COLO829 (cell line): ENCODE results near the gene AP2A2.

Experiments used
- DNase-seq: peaks from one replicate; pipeline ENCODE4 v3.0.0; 2012; ENCODE audit warnings: low spot score

Gene AP2A2

GRCh38 chr11:1030086-1030485 is 104.4 kb downstream of the AP2A2 start:
- no peak for DNase-seq

GRCh38 chr11:1030556-1030955 is 104.9 kb downstream of the AP2A2 start:
- no peak for DNase-seq

GRCh38 chr11:1031121-1031899 is 105.6 kb downstream of the AP2A2 start:
- DNase-seq, result no peak

- DNase-seq, result no peak
Observed at GRCh38 chr11:1032310-1032891, 106.7 kb downstream of the AP2A2 start.

GRCh38 chr11:1033016-1033798 is 107.5 kb downstream of the AP2A2 start:
- no peak for DNase-seq

GRCh38 chr11:1034001-1034400 is 108.3 kb downstream of the AP2A2 start:
- no peak for DNase-seq

- DNase-seq, result no peak
Observed at GRCh38 chr11:1034456-1035295, 109.0 kb downstream of the AP2A2 start.

GRCh38 chr11:1035577-1036283 is 110.1 kb downstream of the AP2A2 start:
- no peak for DNase-seq

- no peak for DNase-seq
Observed at GRCh38 chr11:1036303-1036923, 110.7 kb downstream of the AP2A2 start, which contains the start of gene MUC6. MUC6 (minus strand) TSS chr11:1036718; CDS start chr11:1036655, 63 bp downstream.

- no peak for DNase-seq
Observed at GRCh38 chr11:1036931-1037330, 111.3 kb downstream of the AP2A2 start.

GRCh38 chr11:1037506-1038055 is 111.9 kb downstream of the AP2A2 start:
- DNase-seq, result no peak

- no peak for DNase-seq
Observed at GRCh38 chr11:1038361-1038760, 112.7 kb downstream of the AP2A2 start.

GRCh38 chr11:1038921-1039320 is 113.3 kb downstream of the AP2A2 start:
- no peak for DNase-seq

- no peak for DNase-seq
Observed at GRCh38 chr11:1039481-1040427, 114.1 kb downstream of the AP2A2 start.

GRCh38 chr11:1040428-1041148 is 114.9 kb downstream of the AP2A2 start:
- DNase-seq, result no peak

GRCh38 chr11:1041149-1041467 is 115.4 kb downstream of the AP2A2 start:
- no peak for DNase-seq

GRCh38 chr11:1041471-1041870 is 115.8 kb downstream of the AP2A2 start:
- no peak for DNase-seq

GRCh38 chr11:1041936-1042608 is 116.4 kb downstream of the AP2A2 start:
- no peak for DNase-seq
